HG03066 (cell line): Measurements from ENCODE around the gene ADH4.
"Not testable (repeated sequence)": the region's sequence is repeated elsewhere in the genome, so short reads cannot be mapped to it uniquely, and the experiment has no call there.

Source experiments
- ATAC-seq: cut with Tn5 transposase; IDR thresholded peaks from one replicate; pipeline ENCODE4 v1.9.1; 2021; ENCODE audit warnings: low read depth; ENCODE audit not compliant: unreplicated experiment

The ADH4 gene

GRCh38 chr4:99084595-99084994 lies 59.5 kb downstream of the ADH4 start:
- no peak for ATAC-seq

- ATAC-seq: no peak
Measured at GRCh38 chr4:99082192-99082591, 61.9 kb downstream of the ADH4 start.

- ATAC-seq: not testable (repeated sequence)
Measured at GRCh38 chr4:99080869-99081268, 63.2 kb downstream of the ADH4 start.

- ATAC-seq: no peak
Measured at GRCh38 chr4:99079625-99080295, 64.3 kb downstream of the ADH4 start.

- ATAC-seq: no peak
Measured at GRCh38 chr4:99078931-99079624, 65.0 kb downstream of the ADH4 start.

GRCh38 chr4:99078336-99078735 lies 65.8 kb downstream of the ADH4 start:
- ATAC-seq: no peak

GRCh38 chr4:99077177-99077576 lies 66.9 kb downstream of the ADH4 start:
- ATAC-seq: no peak

- ATAC-seq: no peak
Measured at GRCh38 chr4:99076292-99076976, 67.7 kb downstream of the ADH4 start.

GRCh38 chr4:99074816-99075215 lies 69.3 kb downstream of the ADH4 start:
- no peak for ATAC-seq
